Neural crest cell (in vitro differentiated cells): ENCODE results near the gene CBL. TPM values are rescaled to one million over a fixed set of nuclear protein-coding genes. Genes with fewer than 3 reads are reported as not detected.

Experiments
- DNase-seq: peaks from one replicate; pipeline ENCODE4 v3.0.0; 2021; ENCODE audit warnings: low read depth, mixed read lengths, low spot score
- H3K27ac Mint-ChIP-seq: one replicate; pipeline ENCODE4 v1.8.0; 2021; ENCODE audit warnings: mild to moderate bottlenecking, mixed read lengths; ENCODE audit not compliant: unreplicated experiment
- H3K27me3 Mint-ChIP-seq: 2 replicates; pipeline ENCODE4 v1.8.0; 2021; ENCODE audit warnings: low read depth, mild to moderate bottlenecking, mixed read lengths
- H3K36me3 Mint-ChIP-seq: 2 replicates; pipeline ENCODE4 v1.8.0; 2021; ENCODE audit warnings: low read depth, mild to moderate bottlenecking, mixed read lengths
- H3K4me1 Mint-ChIP-seq: 2 replicates; pipeline ENCODE4 v1.8.0; 2021; ENCODE audit warnings: mixed read lengths
- H3K4me3 Mint-ChIP-seq: one replicate; pipeline ENCODE4 v1.8.0; 2021; ENCODE audit warnings: mild to moderate bottlenecking, mixed read lengths
- H3K9me3 Mint-ChIP-seq: 2 replicates; pipeline ENCODE4 v1.8.0; 2021; ENCODE audit warnings: mixed read lengths
- total RNA-seq: library from RNA; stranded (reverse); gene quantifications from 2 replicates; pipeline ENCODE4 v1.2.1, GENCODE V29; 2021
- TF ChIP-seq, protein P1 (sequence below): fragments of 200-600 bp; sonication (generic); conservative IDR thresholded peaks from 2 replicates; pipeline ENCODE4 v1.5.0; 2021; ENCODE audit warnings: antibody characterized with exemption, mild to moderate bottlenecking

Gene CBL
- total RNA-seq, 1 donor from 2014 or later: 43.5 TPM

GRCh38 chr11:119236490-119236889 lies 30.4 kb downstream of the CBL start:
- H3K9me3 Mint-ChIP-seq: no peaks in the 10 kb centered on the region
- no peaks in the 10 kb centered on the region for H3K27me3 Mint-ChIP-seq
- no peak overlapping the region for H3K4me3 Mint-ChIP-seq
- no peak overlapping the region for H3K27ac Mint-ChIP-seq
- H3K36me3 Mint-ChIP-seq: peaks cover 6% of the 10 kb centered on the region
- TF ChIP-seq, protein P1, sequence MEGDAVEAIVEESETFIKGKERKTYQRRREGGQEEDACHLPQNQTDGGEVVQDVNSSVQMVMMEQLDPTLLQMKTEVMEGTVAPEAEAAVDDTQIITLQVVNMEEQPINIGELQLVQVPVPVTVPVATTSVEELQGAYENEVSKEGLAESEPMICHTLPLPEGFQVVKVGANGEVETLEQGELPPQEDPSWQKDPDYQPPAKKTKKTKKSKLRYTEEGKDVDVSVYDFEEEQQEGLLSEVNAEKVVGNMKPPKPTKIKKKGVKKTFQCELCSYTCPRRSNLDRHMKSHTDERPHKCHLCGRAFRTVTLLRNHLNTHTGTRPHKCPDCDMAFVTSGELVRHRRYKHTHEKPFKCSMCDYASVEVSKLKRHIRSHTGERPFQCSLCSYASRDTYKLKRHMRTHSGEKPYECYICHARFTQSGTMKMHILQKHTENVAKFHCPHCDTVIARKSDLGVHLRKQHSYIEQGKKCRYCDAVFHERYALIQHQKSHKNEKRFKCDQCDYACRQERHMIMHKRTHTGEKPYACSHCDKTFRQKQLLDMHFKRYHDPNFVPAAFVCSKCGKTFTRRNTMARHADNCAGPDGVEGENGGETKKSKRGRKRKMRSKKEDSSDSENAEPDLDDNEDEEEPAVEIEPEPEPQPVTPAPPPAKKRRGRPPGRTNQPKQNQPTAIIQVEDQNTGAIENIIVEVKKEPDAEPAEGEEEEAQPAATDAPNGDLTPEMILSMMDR: no peak
- H3K4me1 Mint-ChIP-seq: peaks cover 4% of the 10 kb centered on the region
- no peak for DNase-seq

- Mint-ChIP-seq H3K9me3 (no peaks in the 10 kb centered on the region), H3K36me3 (peaks cover 6% of the 10 kb centered on the region), H3K4me3 (no peak overlapping the region), H3K4me1 (peaks cover 4% of the 10 kb centered on the region), H3K27ac (no peak overlapping the region), H3K27me3 (no peaks in the 10 kb centered on the region)
- TF ChIP-seq, protein P1: no peak
- no peak for DNase-seq
These were observed 30.8 kb downstream of the CBL start for GRCh38 chr11:119236891-119237290.

DNA sequence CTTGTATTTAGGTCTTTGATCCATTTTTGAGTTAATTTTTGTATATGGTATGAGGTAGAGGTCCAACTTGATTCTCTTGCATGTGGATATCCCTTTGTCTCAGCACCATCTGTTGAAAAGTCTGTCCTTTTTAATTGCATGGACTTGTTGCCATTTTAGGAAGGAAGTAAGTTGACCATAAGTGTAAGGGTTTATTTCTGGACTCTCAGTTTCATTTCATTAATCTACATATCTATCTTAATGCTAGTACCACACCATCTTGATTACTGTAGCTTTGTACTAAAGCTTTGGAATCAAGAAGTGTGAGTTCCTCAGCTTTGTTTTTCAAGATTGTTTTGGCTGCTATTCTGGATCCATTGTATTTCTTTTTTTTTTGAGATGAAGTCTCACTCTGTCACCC lies 31.4 kb downstream of the CBL start:
- no peaks in the 10 kb centered on the region for H3K27me3 Mint-ChIP-seq

DNA sequence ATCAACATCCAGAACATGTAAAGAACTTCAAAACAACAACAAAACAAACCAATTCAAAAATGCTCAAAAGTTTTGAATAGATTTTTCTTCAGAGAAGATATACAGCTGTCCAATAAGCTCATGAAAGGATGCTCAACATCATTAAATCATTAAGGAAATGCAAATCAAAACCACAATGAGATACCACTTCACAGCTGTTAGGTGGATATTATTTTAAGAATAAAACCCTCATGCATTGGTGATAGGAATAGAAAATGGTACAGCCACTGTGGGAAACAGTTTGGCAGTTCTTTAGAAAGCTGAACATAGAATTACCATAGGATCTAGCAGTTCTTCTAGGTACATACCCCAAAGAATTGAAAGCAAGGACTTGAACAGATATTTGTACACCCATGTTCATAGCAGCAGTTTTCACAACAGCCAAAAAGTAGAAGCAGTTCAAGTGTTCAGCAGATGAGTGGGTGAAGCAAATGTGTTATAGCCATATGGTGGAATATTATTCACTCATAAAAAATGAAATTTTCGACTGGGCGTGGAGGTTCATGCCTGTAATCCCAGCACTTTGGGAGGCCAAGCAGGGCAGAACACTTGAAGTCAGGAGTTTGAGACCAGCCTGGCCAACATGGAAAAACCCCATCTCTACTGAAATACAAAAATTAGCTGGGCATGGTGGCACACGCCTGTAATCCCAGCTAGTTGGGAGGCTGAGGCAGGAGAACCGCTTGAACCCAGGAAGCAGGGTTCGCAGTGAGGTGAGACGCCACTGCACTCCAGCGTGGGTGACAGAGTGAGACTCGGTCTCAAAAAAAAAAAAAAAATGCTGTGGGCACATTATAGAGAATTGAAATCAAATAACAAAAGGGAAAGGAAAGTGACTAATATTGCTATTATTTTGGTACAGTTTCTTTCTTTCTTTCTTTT lies 42.9 kb downstream of the CBL start:
- H3K27me3 Mint-ChIP-seq: no peaks in the 10 kb centered on the region
- H3K4me1 Mint-ChIP-seq: no peaks in the 10 kb centered on the region
- H3K36me3 Mint-ChIP-seq: no peaks in the 10 kb centered on the region
- no peak for DNase-seq
- H3K9me3 Mint-ChIP-seq: no peaks in the 10 kb centered on the region
- H3K4me3 Mint-ChIP-seq: no peak overlapping the region
- no peak overlapping the region for H3K27ac Mint-ChIP-seq
- TF ChIP-seq, protein P1: no peak

More for the DNA sequence above, 31.4 kb downstream of the CBL start:
- Mint-ChIP-seq H3K27ac (no peak overlapping the region), H3K36me3 (peaks cover 6% of the 10 kb centered on the region), H3K4me3 (no peak overlapping the region), H3K9me3 (no peaks in the 10 kb centered on the region), H3K4me1 (peaks cover 4% of the 10 kb centered on the region)
- DNase-seq: no peak
- TF ChIP-seq, protein P1: no peak

DNA sequence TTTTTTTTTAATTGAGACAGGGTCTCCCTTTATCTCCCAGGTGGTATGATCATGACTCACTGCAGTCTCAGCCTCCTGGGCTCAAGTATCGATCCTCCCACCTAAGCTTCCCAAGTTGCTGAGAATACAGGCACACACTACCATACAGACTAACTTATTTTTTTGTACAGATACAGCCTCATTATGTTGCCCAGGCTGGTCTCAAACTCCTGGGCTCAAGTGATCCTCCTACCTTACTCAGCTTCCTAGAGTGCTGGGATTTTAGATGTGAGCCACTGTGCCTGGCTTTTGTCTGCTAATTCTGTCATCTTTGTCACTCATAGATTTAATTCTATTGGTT lies 43.5 kb downstream of the CBL start:
- no peak for DNase-seq
- Mint-ChIP-seq H3K27ac (no peak overlapping the region), H3K36me3 (no peaks in the 10 kb centered on the region), H3K4me3 (no peak overlapping the region), H3K4me1 (no peaks in the 10 kb centered on the region), H3K27me3 (no peaks in the 10 kb centered on the region), H3K9me3 (no peaks in the 10 kb centered on the region)
- TF ChIP-seq, protein P1: no peak
